ENCODE results near the gene GALNS.

DNA sequence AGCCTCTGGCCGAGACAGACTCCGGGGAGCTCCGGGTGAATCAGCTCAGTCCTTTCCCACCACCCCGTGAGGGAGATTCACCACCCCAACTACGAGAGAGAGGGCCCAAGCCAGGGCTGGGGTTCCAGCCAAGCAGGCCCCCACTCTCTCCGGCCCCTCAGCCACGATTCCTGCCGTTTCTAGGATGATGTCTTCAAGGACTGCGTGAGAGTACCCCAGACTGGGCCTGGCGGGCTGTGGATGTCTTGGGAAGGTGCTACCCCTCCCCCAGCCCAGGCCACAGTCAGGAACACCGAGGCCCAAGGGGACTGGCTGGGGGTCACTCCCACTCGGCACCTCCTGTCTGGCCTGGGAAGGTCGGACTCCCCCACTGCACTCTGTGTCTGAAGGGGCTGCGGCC lies 31.3 kb upstream of the GALNS start:
- no peak for TF ChIP-seq POLR2AphosphoS5 (IDR thresholded peaks at IDR 0.05; ENCODE audit: borderline replicate concordance, low read depth, low read length)
- TF ChIP-seq EZH2 (IDR thresholded peaks at IDR 0.05), result no peak
- no peak for TF ChIP-seq FOXP2 (optimal IDR thresholded peaks at IDR 0.05; ENCODE audit: control extremely low read depth, extremely low read length, insufficient read depth)

Data from SK-N-MC (cell line).